B cell (primary cell): ENCODE measurements around the gene HIGD2A. TPM values are rescaled to one million over a fixed set of nuclear protein-coding genes. Genes with fewer than 3 reads are reported as not detected.

ENCODE experiments used
- ATAC-seq: fragments of 200-7000 bp; cut with Tn5 transposase; one replicate; pipeline ENCODE4 v1.10.0; 2021; ENCODE audit warnings: low read depth, mild to moderate bottlenecking, moderate number of reproducible peaks, moderate library complexity
- CTCF ChIA-PET: fragments of 350-600 bp; sonication (Branson Sonifier 250); formaldehyde crosslinking; loops from one replicate; lab custom pipeline; 2021; ENCODE audit warnings: antibody characterized with exemption, inconsistent platforms; lab: Charles Lee
- POLR2A ChIA-PET: fragments of 350-600 bp; sonication (Branson Sonifier 250); formaldehyde crosslinking; loops from one replicate; lab custom pipeline; 2021; ENCODE audit warnings: antibody characterized with exemption; lab: Charles Lee
- DNase-seq: peaks from one replicate; pipeline ENCODE4 v3.0.0; 2013
- H2AFZ ChIP-seq: 2 replicates; pipeline ENCODE4 v1.6.1; 2012; ENCODE audit warnings: mild to moderate bottlenecking, low read depth, low read length; ENCODE audit not compliant: insufficient read depth, poor library complexity, severe bottlenecking
- H3K27ac ChIP-seq, 2 donors: 1 replicate in 1 of 2; 2 replicates in 1 of 2; pipeline ENCODE4 v1.5.1; 2012 to 2013; ENCODE audit warnings: low read length in 2 of 2, mild to moderate bottlenecking in 2 of 2, moderate library complexity in 1 of 2
- H3K27me3 ChIP-seq, 4 experiments: fragments of 200-600 bp in 1 of 4; sonication (generic) in 1 of 4; replicated peaks in 1 of 4; 1 replicate in 2 of 4; 2 replicates in 2 of 4; pipeline versions ENCODE4 v1.6.1 to v1.7.0; 2013 to 2016; ENCODE audit warnings: low read length in 3 of 4, mild to moderate bottlenecking in 2 of 4, mixed read lengths in 1 of 4, moderate library complexity in 1 of 4; ENCODE audit not compliant: insufficient read depth in 4 of 4, control insufficient read depth in 3 of 4; ENCODE audit errors: control extremely low read depth in 1 of 4
- H3K36me3 ChIP-seq, 2 experiments: replicated peaks in 1 of 2; 1 replicate in 1 of 2; 2 replicates in 1 of 2; pipeline versions ENCODE4 v1.6.1 to v1.7.1; 2013; ENCODE audit warnings: low read length in 1 of 2; ENCODE audit not compliant: insufficient read depth in 2 of 2, control insufficient read depth in 1 of 2; ENCODE audit errors: control extremely low read depth in 1 of 2, extremely low read depth in 1 of 2
- H3K4me1 ChIP-seq, 2 donors: fragments of 200-600 bp in 1 of 2; sonication (generic) in 1 of 2; 1 replicate in 1 of 2; 2 replicates in 1 of 2; pipeline versions ENCODE4 v1.5.1 to v1.6.1; 2013 to 2017; ENCODE audit warnings: low read length in 2 of 2; ENCODE audit not compliant: control insufficient read depth in 2 of 2, insufficient read depth in 2 of 2
- H3K4me2 ChIP-seq: replicated peaks from 2 replicates; pipeline ENCODE3; 2012; ENCODE audit warnings: mild to moderate bottlenecking, low read depth, low read length; ENCODE audit not compliant: poor library complexity, severe bottlenecking
- H3K4me3 ChIP-seq, 5 experiments: fragments of 200-600 bp in 1 of 5; sonication (generic) in 1 of 5; 1 replicate in 3 of 5; 2 replicates in 2 of 5; pipeline versions ENCODE4 v1.5.1 to v1.7.0; 2011 to 2016; ENCODE audit warnings: low read length in 4 of 5, mild to moderate bottlenecking in 4 of 5, low read depth in 2 of 5, control low read depth in 1 of 5, moderate library complexity in 1 of 5; ENCODE audit not compliant: insufficient read depth in 1 of 5; ENCODE audit errors: control extremely low read depth in 1 of 5, extremely low read depth in 1 of 5
- H3K79me2 ChIP-seq: fragments of 200-600 bp; sonication (generic); one replicate; pipeline ENCODE4 v1.6.0; 2016; ENCODE audit warnings: low read length; ENCODE audit not compliant: control insufficient read depth, insufficient read depth
- H3K9ac ChIP-seq: fragments of 200-600 bp; sonication (generic); 2 replicates; pipeline ENCODE4 v1.6.1; 2017; ENCODE audit warnings: mild to moderate bottlenecking, low read length, moderate library complexity
- H3K9me3 ChIP-seq, 3 donors: one replicate each; pipeline versions ENCODE4 v1.6.1 to v1.7.1; 2013; ENCODE audit warnings: low read length in 2 of 3; ENCODE audit not compliant: control insufficient read depth in 2 of 3, insufficient read depth in 1 of 3; ENCODE audit errors: control extremely low read depth in 1 of 3
- H4K20me1 ChIP-seq: 2 replicates; pipeline ENCODE4 v1.6.0; 2012; ENCODE audit warnings: mild to moderate bottlenecking, low read length; ENCODE audit not compliant: insufficient read depth, control insufficient read depth, poor library complexity, severe bottlenecking
- H3K27ac Mint-ChIP-seq: one replicate; pipeline ENCODE4 v1.8.0; 2021; ENCODE audit warnings: mixed read lengths
- H3K27me3 Mint-ChIP-seq: one replicate; pipeline ENCODE4 v1.8.0; 2021; ENCODE audit warnings: mixed read lengths
- H3K4me1 Mint-ChIP-seq: one replicate; pipeline ENCODE4 v1.8.0; 2021; ENCODE audit warnings: mixed read lengths
- H3K4me3 Mint-ChIP-seq: one replicate; pipeline ENCODE4 v1.8.0; 2021; ENCODE audit warnings: mixed read lengths
- H3K9me3 Mint-ChIP-seq: one replicate; pipeline ENCODE4 v1.8.0; 2022; ENCODE audit warnings: mixed read lengths; ENCODE audit not compliant: insufficient read depth
- CTCF ChIP-seq: fragments of 200-600 bp; IDR thresholded peaks from one replicate; pipeline ENCODE4 v1.8.0; 2022; ENCODE audit warnings: antibody characterized with exemption, mild to moderate bottlenecking
- EZH2 ChIP-seq: IDR thresholded peaks from 2 replicates; pipeline ENCODE4 v1.6.1; 2012; ENCODE audit warnings: borderline replicate concordance, low read depth, mild to moderate bottlenecking, moderate library complexity, low read length; ENCODE audit not compliant: insufficient read depth, poor library complexity, severe bottlenecking
- WGBS: methylation state at CpG from one replicate; pipeline ENCODE4 v1.1.5; 2013; ENCODE audit warnings: missing lambda C conversion rate; ENCODE audit not compliant: insufficient coverage; 5-methylcytosine and 5-hydroxymethylcytosine counted together
- intact Hi-C: fragments of 100-400 bp; cut with micrococcal nuclease; formaldehyde crosslinking; loops from one replicate; pipeline ENCODE4 v1.10.0; 2022
- polyA plus RNA-seq: library from polyadenylated mRNA; depleted of rRNA; stranded (reverse); fragments of >200 nt; gene quantifications from 2 replicates; pipeline ENCODE4 v1.2.3, GENCODE V29; 2012
- total RNA-seq, 2 donors: library from RNA; stranded (reverse); fragments of 120-200 nt in 1 of 2; gene quantifications; 1 replicate in 1 of 2; 2 replicates in 1 of 2; pipeline versions ENCODE4 v1.2.3 to v1.2.4, GENCODE V29; 2013 to 2022

HIGD2A gene
- total and polyA plus RNA-seq, 2 donors (not counting 1 experiment from before 2014, with no cell fraction given) = 80.1 to 212 TPM

GRCh38 chr5:176381423-176381822 lies 7.1 kb upstream of the HIGD2A start:
- no peak overlapping the region for H3K27ac Mint-ChIP-seq
- POLR2A ChIA-PET = no interaction called here

More at GRCh38 chr5:176381423-176381822, 7.1 kb upstream of the HIGD2A start:
- Histone ChIP-seq H3K4me2 (no peak overlapping the region), H3K27me3 (no peaks in the 10 kb centered on the region), H4K20me1 (peaks cover 9% of the 10 kb centered on the region), H3K9me3 (no peaks in the 10 kb centered on the region), H3K4me1 (peaks cover 8% of the 10 kb centered on the region in 2 donors), H3K36me3 (peaks cover 5 to 50% of the 10 kb centered on the region in 2 experiments), H3K27ac (no peak overlapping the region), H2AFZ (no peak overlapping the region), H3K9ac (no peak overlapping the region), H3K79me2 (peaks cover 14% of the 10 kb centered on the region), H3K4me3 (no peak overlapping the region)
- no peak for ATAC-seq
- no peaks in the 10 kb centered on the region for H3K27me3 Mint-ChIP-seq
- intact Hi-C loops = loop anchor here (10.0 kb wide), 1 partner anchor 147 kb away; the partner anchor contains the start of gene SIMC1
- no peak for DNase-seq
- CTCF ChIA-PET = interaction anchor here (0.7 kb wide), 1 partner anchor 11 kb away, joined by 6 read pairs; no protein-coding TSS in a partner anchor
- no peaks in the 10 kb centered on the region for H3K9me3 Mint-ChIP-seq
- peaks cover 13% of the 10 kb centered on the region for H3K4me1 Mint-ChIP-seq
- no peak overlapping the region for H3K4me3 Mint-ChIP-seq
- TF ChIP-seq EZH2 (no peak), CTCF (no peak)
- 94% methylated on average over 3 of the region's 3 CpGs for WGBS
